OCI-LY3 (cell line): ENCODE results near the gene ATP1A4.

Experiments used
- CTCF ChIP-seq: fragments of 200-600, 300-600 bp; sonication (generic); IDR thresholded peaks from 2 replicates; pipeline ENCODE4 v1.5.1; 2014; ENCODE audit warnings: antibody characterized with exemption, low read length, low read depth
- EZH2phosphoT487 ChIP-seq: fragments of 200-600 bp; shearing (Covaris generic); IDR thresholded peaks from 2 replicates; pipeline ENCODE4 v1.6.1; 2018; ENCODE audit warnings: antibody characterized with exemption, mixed run types, low read depth

DNA sequence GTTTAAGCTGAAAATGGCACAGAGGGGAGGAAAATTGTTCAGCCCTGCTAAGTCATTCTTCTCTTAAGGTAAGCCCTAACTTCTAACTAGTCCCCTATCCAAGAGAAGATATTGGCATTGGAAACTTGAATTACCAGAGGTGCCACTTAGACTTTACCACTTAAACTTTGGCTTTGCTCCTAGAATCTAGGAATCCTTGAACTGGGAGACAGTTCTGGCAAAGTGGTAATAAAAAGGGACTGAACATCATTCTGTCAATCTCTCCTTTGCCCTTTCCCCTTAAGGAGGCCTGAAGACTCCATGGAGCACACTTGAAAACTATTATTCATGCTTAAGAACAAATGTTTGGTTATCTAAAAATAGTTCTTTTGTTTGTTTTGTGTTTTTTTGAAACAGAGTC, 8.4 kb downstream of the ATP1A4 start:
- TF ChIP-seq CTCF, result no peak
- TF ChIP-seq EZH2phosphoT487, result no peak
